ENCODE results near the gene ACSS2.

ACSS2 gene, protein sequence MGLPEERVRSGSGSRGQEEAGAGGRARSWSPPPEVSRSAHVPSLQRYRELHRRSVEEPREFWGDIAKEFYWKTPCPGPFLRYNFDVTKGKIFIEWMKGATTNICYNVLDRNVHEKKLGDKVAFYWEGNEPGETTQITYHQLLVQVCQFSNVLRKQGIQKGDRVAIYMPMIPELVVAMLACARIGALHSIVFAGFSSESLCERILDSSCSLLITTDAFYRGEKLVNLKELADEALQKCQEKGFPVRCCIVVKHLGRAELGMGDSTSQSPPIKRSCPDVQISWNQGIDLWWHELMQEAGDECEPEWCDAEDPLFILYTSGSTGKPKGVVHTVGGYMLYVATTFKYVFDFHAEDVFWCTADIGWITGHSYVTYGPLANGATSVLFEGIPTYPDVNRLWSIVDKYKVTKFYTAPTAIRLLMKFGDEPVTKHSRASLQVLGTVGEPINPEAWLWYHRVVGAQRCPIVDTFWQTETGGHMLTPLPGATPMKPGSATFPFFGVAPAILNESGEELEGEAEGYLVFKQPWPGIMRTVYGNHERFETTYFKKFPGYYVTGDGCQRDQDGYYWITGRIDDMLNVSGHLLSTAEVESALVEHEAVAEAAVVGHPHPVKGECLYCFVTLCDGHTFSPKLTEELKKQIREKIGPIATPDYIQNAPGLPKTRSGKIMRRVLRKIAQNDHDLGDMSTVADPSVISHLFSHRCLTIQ

GRCh38 chr20:34876406-34877282 is at the start of gene ACSS2:
ACSS2 (plus strand) TSS chr20:34876612; CDS start chr20:34876646, 34 bp downstream.
- DNase-seq, result no peak

DNA sequence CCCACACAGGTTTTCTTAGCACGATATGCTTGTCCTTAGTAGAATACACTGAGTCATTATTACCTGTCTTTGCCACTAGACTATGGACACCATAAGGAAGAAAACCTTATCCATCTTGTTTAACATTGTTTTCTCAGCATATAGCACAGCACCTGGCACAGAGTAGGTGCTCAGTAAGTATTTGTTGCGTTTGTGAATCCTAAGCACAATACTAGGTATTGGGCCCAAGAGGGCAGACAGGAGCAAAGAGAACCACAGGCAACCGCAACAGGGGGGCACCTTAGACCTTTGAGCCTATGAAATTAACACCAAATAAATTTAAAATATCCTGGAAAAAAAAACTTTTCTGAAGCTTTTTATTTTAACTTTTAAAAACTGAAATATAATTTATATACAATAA is 47.2 kb upstream of the ACSS2 start:
- DNase-seq, result no peak

GRCh38 chr20:34831936-34832335 is 44.5 kb upstream of the ACSS2 start:
- DNase-seq, result no peak

DNA sequence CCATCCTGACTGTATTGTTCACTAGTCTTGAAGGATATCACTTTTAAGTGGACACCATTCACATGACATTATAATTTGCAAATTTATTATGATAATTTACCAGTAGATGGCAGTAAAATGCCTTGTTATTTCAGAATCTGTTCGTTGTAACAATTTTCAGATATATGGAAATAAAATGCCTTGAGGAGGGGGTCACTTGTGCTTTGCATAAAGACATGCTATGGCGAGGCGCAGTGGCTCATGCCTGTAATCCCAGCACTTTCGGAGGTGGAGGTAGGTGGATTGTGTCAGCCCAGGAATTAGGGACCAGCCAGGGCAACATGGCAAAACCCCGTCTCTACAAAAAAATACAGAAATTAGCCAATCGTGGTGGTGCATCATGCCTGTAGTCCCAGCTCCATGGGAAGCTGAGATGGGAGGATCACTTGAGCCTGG is 41.9 kb upstream of the ACSS2 start:
- peak; percentile 38 for DNase-seq

DNA sequence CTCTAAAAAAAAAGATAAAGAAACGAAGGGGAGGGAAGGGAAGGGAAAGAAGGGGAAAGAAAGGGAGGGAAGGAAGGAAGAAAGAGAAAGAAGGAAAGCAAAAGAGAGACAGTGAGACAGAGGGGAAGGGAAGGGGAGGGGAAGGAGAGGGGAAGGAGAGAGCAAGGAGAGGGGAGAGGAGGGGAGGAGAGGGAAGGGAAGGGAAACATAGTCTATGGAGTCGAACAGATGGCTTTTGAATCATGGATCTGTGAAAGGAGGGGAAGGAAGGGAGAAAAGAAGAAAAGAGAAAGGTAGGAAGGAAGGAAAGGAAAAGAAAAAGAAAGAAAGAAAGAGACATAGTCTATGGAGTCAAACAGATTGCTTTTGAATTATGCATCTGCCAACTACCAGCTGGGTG is 34.3 kb upstream of the ACSS2 start:
- DNase-seq, result no peak

DNA sequence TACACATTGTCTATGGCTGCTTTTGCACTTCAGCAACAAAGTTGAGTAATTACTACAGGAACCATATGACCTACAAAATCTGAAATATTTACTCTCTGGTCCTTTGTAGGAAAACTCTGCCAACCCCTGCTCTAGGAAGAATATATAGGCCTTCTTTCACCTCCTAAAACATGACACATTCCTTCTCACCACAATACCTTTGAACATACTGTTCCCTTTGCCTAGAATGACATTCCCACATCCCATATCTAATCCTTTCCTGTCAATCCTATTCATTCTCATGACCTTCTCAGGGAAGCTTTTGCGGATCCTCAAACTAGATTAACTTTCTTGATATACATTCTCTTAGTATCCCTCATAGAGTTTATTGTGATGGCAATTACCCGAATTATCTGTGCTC is 33.0 kb upstream of the ACSS2 start:
- no peak for DNase-seq

GRCh38 chr20:34848597-34848996 is 27.8 kb upstream of the ACSS2 start:
- no peak for DNase-seq

- no peak for DNase-seq
Observed at GRCh38 chr20:34849778-34850177, 26.6 kb upstream of the ACSS2 start.

- no peak for DNase-seq
Observed at GRCh38 chr20:34850969-34851368, 25.4 kb upstream of the ACSS2 start.

GRCh38 chr20:34852298-34852697 is 24.1 kb upstream of the ACSS2 start:
- DNase-seq, result no peak

GRCh38 chr20:34859367-34859766 is 17.0 kb upstream of the ACSS2 start:
- no peak for DNase-seq

DNA sequence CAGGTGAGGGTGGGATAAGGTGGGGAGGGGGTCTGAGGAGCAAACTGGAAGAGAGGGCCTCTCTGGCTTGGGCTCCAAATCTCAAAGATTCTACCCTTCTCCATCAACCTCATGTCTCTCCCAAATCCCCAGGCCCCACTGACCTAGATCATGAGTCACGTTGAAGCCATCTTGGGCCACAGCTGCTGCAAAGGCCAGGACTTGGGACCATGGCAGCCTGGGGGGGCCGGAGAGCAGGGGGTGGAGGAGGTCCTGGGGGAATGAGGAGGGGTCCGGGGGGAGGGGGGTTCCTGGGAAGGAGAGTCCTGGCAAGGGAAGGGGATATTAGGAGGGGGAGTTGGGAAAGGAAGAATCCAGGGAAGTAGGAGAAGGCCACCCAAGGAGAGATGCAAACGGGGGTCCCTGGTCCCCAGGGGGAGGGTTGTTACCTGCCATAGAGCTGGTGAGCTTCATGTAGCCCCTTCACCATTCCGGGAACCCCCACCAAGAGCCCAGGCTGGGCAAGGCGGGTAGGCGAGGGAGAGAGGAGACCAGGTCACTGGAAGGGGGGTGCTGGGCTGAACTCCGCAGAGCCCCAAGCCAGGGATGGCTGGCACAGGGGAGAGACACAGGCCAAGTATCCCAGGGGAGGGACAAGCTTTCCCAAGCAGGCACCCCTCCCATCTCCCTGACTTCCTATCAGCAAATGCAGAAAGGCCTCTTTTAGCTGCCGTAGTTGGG is 16.4 kb upstream of the ACSS2 start:
- no peak for DNase-seq

- peak; percentile 84 for DNase-seq
Observed at GRCh38 chr20:34861386-34862084, 14.9 kb upstream of the ACSS2 start.

DNA sequence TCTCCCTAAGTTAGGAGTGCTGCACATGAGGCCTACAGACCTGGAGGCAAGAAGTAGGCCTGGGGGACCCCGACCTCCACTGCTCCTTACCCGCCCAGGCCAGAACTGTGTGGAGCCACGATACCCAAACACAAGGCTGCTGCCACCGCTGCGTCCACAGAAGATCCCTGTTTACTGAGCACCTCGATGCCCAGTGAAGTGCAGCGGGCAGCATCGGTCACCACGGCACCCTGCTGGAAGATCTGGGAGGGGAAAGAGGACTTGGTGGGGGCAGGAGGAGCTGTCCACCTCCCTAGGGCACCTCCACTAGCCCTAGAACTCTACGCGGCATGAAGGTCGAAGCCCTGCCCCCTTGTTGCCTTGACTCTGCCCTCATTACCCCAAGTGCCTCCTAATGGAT is 13.7 kb upstream of the ACSS2 start:
- no peak for DNase-seq

DNA sequence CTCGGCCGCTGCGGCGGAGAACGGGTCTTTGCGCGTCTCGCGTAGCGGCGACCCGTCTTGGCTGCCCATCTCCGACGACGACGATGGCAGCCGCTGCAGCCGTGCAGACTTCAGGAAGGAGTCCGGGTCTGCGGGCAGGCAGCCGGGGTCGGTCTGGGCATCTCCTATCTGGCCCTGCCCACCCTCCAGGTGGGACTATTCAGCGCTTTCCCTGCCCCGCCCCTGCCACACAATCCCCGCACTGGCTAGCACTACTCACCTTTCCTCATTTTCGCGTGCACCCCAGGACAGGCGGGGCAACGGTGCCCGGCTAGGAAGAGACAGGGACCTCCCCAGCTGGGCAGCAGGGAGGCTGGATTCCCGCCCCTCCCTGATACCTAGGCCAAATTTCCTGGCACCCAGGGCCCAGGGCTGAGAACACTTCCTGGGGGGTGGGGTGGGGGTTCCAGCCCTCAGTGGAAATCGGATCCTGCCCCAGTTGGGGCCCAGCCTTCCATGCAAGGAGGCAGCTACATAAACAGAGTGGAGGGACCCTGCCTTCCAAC is 12.9 kb upstream of the ACSS2 start:
- no peak for DNase-seq

GRCh38 chr20:34864216-34864615 is 12.2 kb upstream of the ACSS2 start:
- no peak for DNase-seq

GRCh38 chr20:34871320-34871926 is 5.0 kb upstream of the ACSS2 start:
- DNase-seq, result no peak

- DNase-seq, result no peak
Observed at GRCh38 chr20:34871966-34872621, 4.3 kb upstream of the ACSS2 start.

DNA sequence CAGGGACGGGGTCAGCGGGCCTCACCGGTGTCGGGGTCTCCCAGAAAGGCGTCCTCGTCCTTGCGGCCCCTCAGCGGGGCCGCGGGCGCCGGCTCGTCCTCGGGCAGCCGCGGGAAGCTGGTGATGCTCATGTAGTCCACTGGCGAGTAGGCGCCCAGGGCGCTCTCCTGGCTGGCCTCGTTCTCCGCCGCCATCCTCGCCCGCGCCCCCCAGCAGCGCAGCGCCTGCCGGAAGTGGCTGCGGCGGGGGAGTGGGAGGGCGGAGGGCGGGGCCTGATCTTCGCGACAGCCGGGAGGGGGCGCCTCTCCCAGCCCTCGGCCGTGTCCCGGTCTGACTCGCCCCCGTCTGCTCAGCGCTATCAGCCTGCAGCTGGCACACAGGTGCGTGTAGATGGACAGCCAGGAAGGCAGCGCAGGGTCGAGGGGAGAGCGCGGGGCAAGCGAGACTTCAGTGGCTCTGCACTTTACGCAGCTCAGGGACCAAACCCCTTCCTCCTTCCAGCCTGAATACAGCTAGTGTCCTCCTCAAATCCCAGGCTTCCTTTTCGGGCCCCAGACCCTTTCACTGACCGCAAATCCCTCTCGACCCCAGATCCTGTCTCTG is 3.7 kb upstream of the ACSS2 start, which contains the start of gene GGT7:
TSS of gene GGT7 (minus strand) at position 235 of the 603 bp plus-strand sequence. CDS start at position 194, 41 bp downstream.
- DNase-seq, result peak; percentile 45

- no peak for DNase-seq
Observed at GRCh38 chr20:34873583-34874093, 2.8 kb upstream of the ACSS2 start.
